SU-DHL-6 (cell line): ENCODE results near the gene ASAP2.

Experiments
- CTCF ChIP-seq: fragments of 200-600 bp; sonication (generic); IDR thresholded peaks from one replicate; pipeline ENCODE4 v1.5.1; 2017; ENCODE audit warnings: antibody characterized with exemption, mild to moderate bottlenecking, low read length, moderate library complexity; ENCODE audit not compliant: insufficient read depth, poor library complexity, severe bottlenecking
- EZH2phosphoT487 ChIP-seq: fragments of 200-600 bp; sonication (generic), shearing (Covaris generic); conservative IDR thresholded peaks from 2 replicates; pipeline ENCODE4 v1.6.1; 2018; ENCODE audit warnings: mild to moderate bottlenecking, antibody characterized with exemption, low read length, moderate library complexity, mixed read lengths

GRCh38 chr2:9344434-9344833, 137.8 kb downstream of the ASAP2 start:
- TF ChIP-seq CTCF (no peak), EZH2phosphoT487 (no peak)
